ENCODE results near the gene CCDC24. TPM values are rescaled to one million over a fixed set of nuclear protein-coding genes. Genes with fewer than 3 reads are reported as not detected.

Gene CCDC24
- total and polyA plus RNA-seq, 4 donors = 0.92 to 4.2 (median 2.3) TPM

DNA sequence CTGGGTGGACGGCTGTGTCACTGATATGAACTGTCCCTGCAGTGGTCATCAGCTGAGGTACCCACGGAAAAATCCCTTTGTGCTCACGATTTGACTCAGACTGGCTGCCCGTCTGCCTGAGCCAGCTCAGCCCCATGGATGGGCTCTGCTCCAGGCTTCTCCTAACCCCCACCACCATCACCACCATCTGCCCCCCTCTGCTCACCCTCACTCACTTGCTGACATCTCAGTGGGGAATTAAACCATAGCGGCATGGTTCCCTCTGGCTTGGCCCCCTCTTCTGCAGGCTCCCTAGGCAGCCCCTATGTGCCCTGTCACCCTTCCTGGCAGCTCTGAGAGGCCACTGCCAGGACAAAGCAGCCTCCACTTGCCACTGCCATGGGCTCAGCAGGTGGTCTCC is 22.6 kb downstream of the CCDC24 start:
- no peaks in the 10 kb centered on the region for H3K27me3 ChIP-seq (ENCODE audit: control insufficient read depth in 4 of 4, insufficient read depth in 4 of 4, low read length in 3 of 4)
- no peaks in the 10 kb centered on the region for H3K9me3 ChIP-seq (ENCODE audit: control insufficient read depth in 4 of 4, low read length in 3 of 4)
- no peaks in the 10 kb centered on the region for H3K4me1 ChIP-seq (ENCODE audit: control insufficient read depth in 4 of 4, insufficient read depth in 4 of 4, low read length in 3 of 4)
- whole genome bisulfite sequencing = 84% methylated on average over 5 of the region's 5 CpGs
- no peaks in the 10 kb centered on the region for H3K36me3 ChIP-seq (ENCODE audit: control insufficient read depth in 4 of 4, insufficient read depth in 3 of 4, low read depth in 1 of 4, low read length in 3 of 4)
- H3K4me3 ChIP-seq (ENCODE audit: low read depth in 1 of 3, low read length in 3 of 3) = no peak overlapping the region
- TF ChIP-seq MAX (IDR thresholded peaks at IDR 0.05) = no peak
- no peak overlapping the region for H3K27ac ChIP-seq (ENCODE audit: low read depth in 1 of 2, low read length in 2 of 2)
- no peak overlapping the region for H3K9ac ChIP-seq (ENCODE audit: low read depth in 1 of 2, low read length in 2 of 2)
- DNase-seq (ENCODE audit: low spot score) = no peak

- no peak for DNase-seq (ENCODE audit: low spot score)
- no peak overlapping the region for H3K27ac ChIP-seq (ENCODE audit: low read depth in 1 of 2, low read length in 2 of 2)
- 70% methylated on average over 8 of the region's 8 CpGs for WGBS
Measured at GRCh38 chr1:44014365-44015104, 23.1 kb downstream of the CCDC24 start.

DNA sequence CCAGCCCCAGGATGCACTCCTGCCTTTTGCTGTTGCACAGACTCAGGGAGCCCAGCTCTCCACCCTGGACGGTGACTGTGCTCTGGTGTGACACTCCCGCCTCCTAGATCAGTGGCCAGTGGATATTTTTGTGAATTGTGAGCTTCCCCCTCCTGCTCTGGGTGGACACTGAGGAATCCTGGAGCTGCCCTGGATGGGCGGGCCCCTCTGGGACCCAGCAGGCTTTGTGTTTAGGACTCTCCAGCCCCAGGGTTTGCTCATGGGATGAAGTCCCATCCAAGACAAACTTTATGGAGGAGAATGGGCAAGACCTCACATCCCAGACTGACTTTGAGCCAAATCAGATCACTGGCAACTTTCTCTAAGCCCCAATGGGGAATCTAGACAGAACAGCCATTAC is 23.8 kb downstream of the CCDC24 start:
- Histone ChIP-seq H3K36me3 (ENCODE audit: control insufficient read depth in 4 of 4, insufficient read depth in 3 of 4, low read depth in 1 of 4, low read length in 3 of 4) (no peaks in the 10 kb centered on the region), H3K9ac (ENCODE audit: low read depth in 1 of 2, low read length in 2 of 2) (no peak overlapping the region), H3K4me3 (ENCODE audit: low read depth in 1 of 3, low read length in 3 of 3) (no peak overlapping the region), H3K27ac (ENCODE audit: low read depth in 1 of 2, low read length in 2 of 2) (no peak overlapping the region), H3K27me3 (ENCODE audit: control insufficient read depth in 4 of 4, insufficient read depth in 4 of 4, low read length in 3 of 4) (no peaks in the 10 kb centered on the region), H3K9me3 (ENCODE audit: control insufficient read depth in 4 of 4, low read length in 3 of 4) (no peaks in the 10 kb centered on the region), H3K4me1 (ENCODE audit: control insufficient read depth in 4 of 4, insufficient read depth in 4 of 4, low read length in 3 of 4) (no peaks in the 10 kb centered on the region)
- no peak for DNase-seq (ENCODE audit: low spot score)
- TF ChIP-seq HNF4G (IDR thresholded peaks at IDR 0.05) (no peak), MAX (IDR thresholded peaks at IDR 0.05) (no peak), FOXA2 (IDR thresholded peaks at IDR 0.05) (no peak), NR2F2 (IDR thresholded peaks at IDR 0.05) (no peak), TAF1 (conservative IDR thresholded peaks at IDR 0.05) (no peak), RXRA (IDR thresholded peaks at IDR 0.05) (no peak), RAD21 (IDR thresholded peaks at IDR 0.05) (no peak), HNF4A (conservative IDR thresholded peaks at IDR 0.05) (no peak), YY1 (IDR thresholded peaks at IDR 0.05) (no peak)
- TF ChIP-seq, protein P1, sequence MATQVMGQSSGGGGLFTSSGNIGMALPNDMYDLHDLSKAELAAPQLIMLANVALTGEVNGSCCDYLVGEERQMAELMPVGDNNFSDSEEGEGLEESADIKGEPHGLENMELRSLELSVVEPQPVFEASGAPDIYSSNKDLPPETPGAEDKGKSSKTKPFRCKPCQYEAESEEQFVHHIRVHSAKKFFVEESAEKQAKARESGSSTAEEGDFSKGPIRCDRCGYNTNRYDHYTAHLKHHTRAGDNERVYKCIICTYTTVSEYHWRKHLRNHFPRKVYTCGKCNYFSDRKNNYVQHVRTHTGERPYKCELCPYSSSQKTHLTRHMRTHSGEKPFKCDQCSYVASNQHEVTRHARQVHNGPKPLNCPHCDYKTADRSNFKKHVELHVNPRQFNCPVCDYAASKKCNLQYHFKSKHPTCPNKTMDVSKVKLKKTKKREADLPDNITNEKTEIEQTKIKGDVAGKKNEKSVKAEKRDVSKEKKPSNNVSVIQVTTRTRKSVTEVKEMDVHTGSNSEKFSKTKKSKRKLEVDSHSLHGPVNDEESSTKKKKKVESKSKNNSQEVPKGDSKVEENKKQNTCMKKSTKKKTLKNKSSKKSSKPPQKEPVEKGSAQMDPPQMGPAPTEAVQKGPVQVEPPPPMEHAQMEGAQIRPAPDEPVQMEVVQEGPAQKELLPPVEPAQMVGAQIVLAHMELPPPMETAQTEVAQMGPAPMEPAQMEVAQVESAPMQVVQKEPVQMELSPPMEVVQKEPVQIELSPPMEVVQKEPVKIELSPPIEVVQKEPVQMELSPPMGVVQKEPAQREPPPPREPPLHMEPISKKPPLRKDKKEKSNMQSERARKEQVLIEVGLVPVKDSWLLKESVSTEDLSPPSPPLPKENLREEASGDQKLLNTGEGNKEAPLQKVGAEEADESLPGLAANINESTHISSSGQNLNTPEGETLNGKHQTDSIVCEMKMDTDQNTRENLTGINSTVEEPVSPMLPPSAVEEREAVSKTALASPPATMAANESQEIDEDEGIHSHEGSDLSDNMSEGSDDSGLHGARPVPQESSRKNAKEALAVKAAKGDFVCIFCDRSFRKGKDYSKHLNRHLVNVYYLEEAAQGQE (IDR thresholded peaks at IDR 0.05) = no peak
- TF ChIP-seq, protein P2, sequence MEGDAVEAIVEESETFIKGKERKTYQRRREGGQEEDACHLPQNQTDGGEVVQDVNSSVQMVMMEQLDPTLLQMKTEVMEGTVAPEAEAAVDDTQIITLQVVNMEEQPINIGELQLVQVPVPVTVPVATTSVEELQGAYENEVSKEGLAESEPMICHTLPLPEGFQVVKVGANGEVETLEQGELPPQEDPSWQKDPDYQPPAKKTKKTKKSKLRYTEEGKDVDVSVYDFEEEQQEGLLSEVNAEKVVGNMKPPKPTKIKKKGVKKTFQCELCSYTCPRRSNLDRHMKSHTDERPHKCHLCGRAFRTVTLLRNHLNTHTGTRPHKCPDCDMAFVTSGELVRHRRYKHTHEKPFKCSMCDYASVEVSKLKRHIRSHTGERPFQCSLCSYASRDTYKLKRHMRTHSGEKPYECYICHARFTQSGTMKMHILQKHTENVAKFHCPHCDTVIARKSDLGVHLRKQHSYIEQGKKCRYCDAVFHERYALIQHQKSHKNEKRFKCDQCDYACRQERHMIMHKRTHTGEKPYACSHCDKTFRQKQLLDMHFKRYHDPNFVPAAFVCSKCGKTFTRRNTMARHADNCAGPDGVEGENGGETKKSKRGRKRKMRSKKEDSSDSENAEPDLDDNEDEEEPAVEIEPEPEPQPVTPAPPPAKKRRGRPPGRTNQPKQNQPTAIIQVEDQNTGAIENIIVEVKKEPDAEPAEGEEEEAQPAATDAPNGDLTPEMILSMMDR (IDR thresholded peaks at IDR 0.05; ENCODE audit: low read depth, low read length, missing input control) = no peak
- 82% methylated on average over 3 of the region's 3 CpGs for WGBS

More at GRCh38 chr1:44014365-44015104, 23.1 kb downstream of the CCDC24 start:
- H3K9ac ChIP-seq (ENCODE audit: low read depth in 1 of 2, low read length in 2 of 2) = no peak overlapping the region
- no peaks in the 10 kb centered on the region for H3K4me1 ChIP-seq (ENCODE audit: control insufficient read depth in 4 of 4, insufficient read depth in 4 of 4, low read length in 3 of 4)
- TF ChIP-seq FOXA2 (IDR thresholded peaks at IDR 0.05) = no peak
- no peak for TF ChIP-seq MAX (IDR thresholded peaks at IDR 0.05)
- TF ChIP-seq ATF3 (IDR thresholded peaks at IDR 0.05) = no peak
- H3K36me3 ChIP-seq (ENCODE audit: control insufficient read depth in 4 of 4, insufficient read depth in 3 of 4, low read depth in 1 of 4, low read length in 3 of 4) = no peaks in the 10 kb centered on the region
- H3K9me3 ChIP-seq (ENCODE audit: control insufficient read depth in 4 of 4, low read length in 3 of 4) = no peaks in the 10 kb centered on the region
- no peaks in the 10 kb centered on the region for H3K27me3 ChIP-seq (ENCODE audit: control insufficient read depth in 4 of 4, insufficient read depth in 4 of 4, low read length in 3 of 4)
- H3K4me3 ChIP-seq (ENCODE audit: low read depth in 1 of 3, low read length in 3 of 3) = no peak overlapping the region
